ENCODE results near the gene ABRACL. TPM values are rescaled to one million over a fixed set of nuclear protein-coding genes. Genes with fewer than 3 reads are reported as not detected.

Gene ABRACL
- 71.6 and 80.1 TPM in 2 replicates for total RNA-seq
- long read RNA-seq, transcript ABRACL-201 (3 exons, 845 nt) = major isoform, 30 of 32 reads
- long read RNA-seq, partial matches to known transcripts = 0 of 32 reads
- long read RNA-seq, other reads (novel, unspliced or antisense) = 2 of 32 reads

- Mint-ChIP-seq H3K27ac (peak within 1 kb of the TSS; percentile 98), H3K4me3 (ENCODE audit: low read depth) (peak within 1 kb of the TSS; percentile 87), H3K27me3 (peaks cover 6% of the 10 kb centered on the region), H3K4me1 (ENCODE audit: low read depth) (peaks cover 16% of the 10 kb centered on the region), H3K9me3 (ENCODE audit: low read depth) (no peaks in the 10 kb centered on the region), H3K36me3 (ENCODE audit: insufficient read depth) (peaks cover 8% of the 10 kb centered on the region)
- peak; percentile 43 for DNase-seq (ENCODE audit: low spot score, unreplicated experiment)
- TF ChIP-seq CTCF (IDR thresholded peaks at IDR 0.05; ENCODE audit: unreplicated experiment) = no peak
These were observed at the start of gene ABRACL for GRCh38 chr6:139028658-139029469. ABRACL (plus strand) TSS chr6:139028745; CDS start chr6:139034161, 5,416 bp downstream.

- peaks cover 2% of the 10 kb centered on the region for H3K36me3 Mint-ChIP-seq (ENCODE audit: insufficient read depth)
- TF ChIP-seq CTCF (IDR thresholded peaks at IDR 0.05; ENCODE audit: unreplicated experiment) = no peak
- H3K4me1 Mint-ChIP-seq (ENCODE audit: low read depth) = peaks cover 11% of the 10 kb centered on the region
- H3K9me3 Mint-ChIP-seq (ENCODE audit: low read depth) = no peaks in the 10 kb centered on the region
- H3K27me3 Mint-ChIP-seq = no peaks in the 10 kb centered on the region
- no peak overlapping the region for H3K4me3 Mint-ChIP-seq (ENCODE audit: low read depth)
- no peak for DNase-seq (ENCODE audit: low spot score, unreplicated experiment)
- H3K27ac Mint-ChIP-seq = no peak overlapping the region
These were observed 49.2 kb upstream of the ABRACL start for GRCh38 chr6:138979365-138979764.

- Mint-ChIP-seq H3K36me3 (ENCODE audit: insufficient read depth) (peaks cover 2% of the 10 kb centered on the region), H3K27me3 (no peaks in the 10 kb centered on the region), H3K27ac (peak overlapping the region; percentile 21), H3K9me3 (ENCODE audit: low read depth) (no peaks in the 10 kb centered on the region), H3K4me3 (ENCODE audit: low read depth) (no peak overlapping the region), H3K4me1 (ENCODE audit: low read depth) (peaks cover 9% of the 10 kb centered on the region)
- no peak for TF ChIP-seq CTCF (IDR thresholded peaks at IDR 0.05; ENCODE audit: unreplicated experiment)
- DNase-seq (ENCODE audit: low spot score, unreplicated experiment) = no peak
These were observed 48.5 kb upstream of the ABRACL start for GRCh38 chr6:138979813-138980668.

GRCh38 chr6:138981416-138981815 is 47.1 kb upstream of the ABRACL start:
- Mint-ChIP-seq H3K9me3 (ENCODE audit: low read depth) (no peaks in the 10 kb centered on the region), H3K27ac (no peak overlapping the region), H3K36me3 (ENCODE audit: insufficient read depth) (peaks cover 2% of the 10 kb centered on the region), H3K4me1 (ENCODE audit: low read depth) (peaks cover 16% of the 10 kb centered on the region), H3K27me3 (no peaks in the 10 kb centered on the region), H3K4me3 (ENCODE audit: low read depth) (no peak overlapping the region)
- no peak for DNase-seq (ENCODE audit: low spot score, unreplicated experiment)
- TF ChIP-seq CTCF (IDR thresholded peaks at IDR 0.05; ENCODE audit: unreplicated experiment) = no peak

- no peak for TF ChIP-seq CTCF (IDR thresholded peaks at IDR 0.05; ENCODE audit: unreplicated experiment)
- H3K36me3 Mint-ChIP-seq (ENCODE audit: insufficient read depth) = no peaks in the 10 kb centered on the region
- H3K4me3 Mint-ChIP-seq (ENCODE audit: low read depth) = peak overlapping the region; percentile 80
These were observed 42.0 kb upstream of the ABRACL start for GRCh38 chr6:138986578-138986977.

More at GRCh38 chr6:138986578-138986977, 42.0 kb upstream of the ABRACL start:
- peaks cover 5% of the 10 kb centered on the region for H3K27me3 Mint-ChIP-seq
- DNase-seq (ENCODE audit: low spot score, unreplicated experiment) = no peak
- H3K4me1 Mint-ChIP-seq (ENCODE audit: low read depth) = peaks cover 33% of the 10 kb centered on the region
- peak overlapping the region; percentile 73 for H3K27ac Mint-ChIP-seq
- H3K9me3 Mint-ChIP-seq (ENCODE audit: low read depth) = no peaks in the 10 kb centered on the region
